HCT116 (cell line): ENCODE results near the gene SCFD2. TPM values are rescaled to one million over a fixed set of nuclear protein-coding genes. Genes with fewer than 3 reads are reported as not detected.

Experiments used
- ATAC-seq: fragments of 200-7000 bp; cut with Tn5 transposase; 2 replicates; pipeline ENCODE4 v1.9.1; 2020; ENCODE audit warnings: mild to moderate bottlenecking, moderate library complexity
- BruUV-seq: library from RNA; stranded (reverse); fragments of 400-500 nt; replicated peaks from 2 replicates; lab custom pipeline; 2021; lab: Mats Ljungman, UMichigan
- CTCF ChIA-PET: fragments of 300-600 bp; sonication (Branson Sonifier 250); formaldehyde crosslinking; loops from one replicate; lab custom pipeline; 2021; ENCODE audit warnings: antibody characterized with exemption; lab: Charles Lee
- POLR2A ChIA-PET: fragments of 300-600, 350-600 bp; sonication (Branson Sonifier 250); formaldehyde crosslinking; loops from one replicate; lab custom pipeline; 2021; ENCODE audit warnings: antibody characterized with exemption; lab: Charles Lee
- RAD21 ChIA-PET, 2 experiments: fragments of 300-600 bp; sonication (Branson Sonifier 250); formaldehyde crosslinking; loops; one replicate each; lab custom pipeline; 2023; ENCODE audit warnings: low total read pairs in 2 of 2; ENCODE audit not compliant: uncharacterized antibody in 2 of 2, unreplicated experiment in 2 of 2, low non-redundant PET in 1 of 2; lab: Charles Lee
- DNase-seq: peaks from one replicate; pipeline ENCODE4 v3.0.0-alpha.2; 2010; ENCODE audit warnings: low read depth, low spot score
- H2AFZ ChIP-seq: fragments of 200-600 bp; shearing (Covaris generic), sonication (generic); 2 replicates; pipeline ENCODE4 v1.6.1; 2017; ENCODE audit warnings: low read depth, mixed run types, mixed read lengths, antibody characterized with exemption, low read length; ENCODE audit not compliant: poor library complexity, severe bottlenecking
- H3K27ac ChIP-seq: 2 replicates; pipeline ENCODE4 v1.5.1; 2012; ENCODE audit warnings: low read depth, low read length
- H3K27me3 ChIP-seq: fragments of 200-600 bp; sonication (generic); 2 replicates; pipeline ENCODE4 v1.6.1; 2016; ENCODE audit warnings: mixed run types, low read length, mixed read lengths; ENCODE audit not compliant: insufficient read depth
- H3K36me3 ChIP-seq, 2 experiments: fragments of 200-500 bp in 1 of 2; fragments of 200-600 bp in 1 of 2; sonication (Bioruptor generic) in 1 of 2; sonication (generic) in 1 of 2; 2 replicates each; pipeline versions ENCODE4 v1.5.1 to v1.6.1; 2014 to 2016; ENCODE audit warnings: low read length in 2 of 2, inconsistent platforms in 1 of 2, mixed read lengths in 1 of 2, mixed run types in 1 of 2; ENCODE audit not compliant: insufficient read depth in 2 of 2, control insufficient read depth in 1 of 2
- H3K4me1 ChIP-seq, 2 experiments: fragments of 200-600 bp in 1 of 2; sonication (generic) in 1 of 2; 2 replicates each; pipeline versions ENCODE4 v1.5.1 to v1.6.1; 2012 to 2017; ENCODE audit warnings: low read length in 2 of 2, inconsistent platforms in 1 of 2, mild to moderate bottlenecking in 1 of 2, mixed read lengths in 1 of 2, mixed run types in 1 of 2, moderate library complexity in 1 of 2; ENCODE audit not compliant: insufficient read depth in 2 of 2, control insufficient read depth in 1 of 2
- H3K4me2 ChIP-seq: fragments of 200-600 bp; sonication (generic); 2 replicates; pipeline ENCODE4 v1.6.1; 2017; ENCODE audit warnings: mixed run types, low read length, mixed read lengths
- H3K4me3 ChIP-seq, 2 experiments: fragments of 200-600 bp in 1 of 2; sonication (generic) in 1 of 2; replicated peaks in 1 of 2; 2 replicates each; pipeline ENCODE4 v1.5.1; 2011 to 2016; ENCODE audit warnings: low read length in 2 of 2, control low read depth in 1 of 2, low read depth in 1 of 2, mild to moderate bottlenecking in 1 of 2, mixed read lengths in 1 of 2, mixed run types in 1 of 2
- H3K79me2 ChIP-seq: fragments of 200-600 bp; sonication (generic); 2 replicates; pipeline ENCODE4 v1.6.1; 2017; ENCODE audit warnings: mild to moderate bottlenecking, mixed run types, low read length, moderate library complexity, mixed read lengths; ENCODE audit not compliant: insufficient read depth
- H3K9ac ChIP-seq: fragments of 200-600 bp; sonication (generic); 2 replicates; pipeline ENCODE4 v1.6.1; 2016; ENCODE audit warnings: low read length, mixed read lengths
- H3K9me2 ChIP-seq: fragments of 200-600 bp; sonication (generic), shearing (Covaris generic); 2 replicates; pipeline ENCODE4 v1.6.1; 2017; ENCODE audit warnings: mixed run types, mild to moderate bottlenecking, moderate library complexity; ENCODE audit not compliant: insufficient read depth
- H3K9me3 ChIP-seq, 2 experiments: fragments of 200-500 bp in 1 of 2; fragments of 200-600 bp in 1 of 2; sonication (Bioruptor generic) in 1 of 2; sonication (generic) in 1 of 2; 2 replicates each; pipeline ENCODE4 v1.6.1; 2014 to 2017; ENCODE audit warnings: low read length in 2 of 2, mixed read lengths in 2 of 2, inconsistent platforms in 1 of 2, low read depth in 1 of 2, mild to moderate bottlenecking in 1 of 2, mixed run types in 1 of 2, moderate library complexity in 1 of 2; ENCODE audit not compliant: control insufficient read depth in 1 of 2, insufficient read depth in 1 of 2
- H4K20me1 ChIP-seq: fragments of 200-600 bp; sonication (generic), shearing (Covaris generic); 2 replicates; pipeline ENCODE4 v1.6.1; 2017; ENCODE audit warnings: mixed run types, mild to moderate bottlenecking, moderate library complexity; ENCODE audit not compliant: insufficient read depth
- EGR1 ChIP-seq: IDR thresholded peaks from 2 replicates; pipeline ENCODE4 v1.6.1; 2012; ENCODE audit warnings: low read depth
- ELF1 ChIP-seq: IDR thresholded peaks from 2 replicates; pipeline ENCODE4 v1.6.1; 2012; ENCODE audit warnings: low read depth, borderline replicate concordance
- JUND ChIP-seq: IDR thresholded peaks from 2 replicates; pipeline ENCODE4 v1.6.1; 2012
- RAD21 ChIP-seq: IDR thresholded peaks from 2 replicates; pipeline ENCODE4 v1.6.1; 2012; ENCODE audit warnings: low read depth, mild to moderate bottlenecking
- SIN3A ChIP-seq: IDR thresholded peaks from 2 replicates; pipeline ENCODE4 v1.6.1; 2012; ENCODE audit warnings: low read depth
- SRF ChIP-seq: IDR thresholded peaks from 2 replicates; pipeline ENCODE4 v1.6.1; 2012; ENCODE audit warnings: low read depth
- TCF7L2 ChIP-seq: IDR thresholded peaks from 2 replicates; pipeline ENCODE4 v1.7.0; 2011; ENCODE audit warnings: borderline replicate concordance, inconsistent platforms; ENCODE audit not compliant: insufficient read depth, insufficient read length; ENCODE audit errors: extremely low read depth
- ZFX ChIP-seq: fragments of 450-650 bp; IDR thresholded peaks from 2 replicates; pipeline ENCODE4 v1.6.1; 2017
- ZNF274 ChIP-seq: fragments of 200-500 bp; sonication (Bioruptor generic); IDR thresholded peaks from 2 replicates; pipeline ENCODE4 v1.6.1; 2014; ENCODE audit warnings: mild to moderate bottlenecking, low read depth, low read length, inconsistent platforms
- intact Hi-C: fragments of 100-400 bp; cut with micrococcal nuclease; formaldehyde crosslinking; loops from 2 replicates; pipeline ENCODE4 v1.10.0; 2022
- total RNA-seq: library from RNA; stranded (reverse); gene quantifications from one replicate; pipeline ENCODE4 v1.2.1, GENCODE V29; 2021; ENCODE audit not compliant: unreplicated experiment
- TF ChIP-seq, protein P1 (sequence below): IDR thresholded peaks from 2 replicates; pipeline ENCODE4 v1.6.1; 2011; ENCODE audit warnings: mild to moderate bottlenecking, low read length, moderate library complexity; ENCODE audit not compliant: insufficient replicate concordance; ENCODE audit errors: extremely low read depth
- TF ChIP-seq, protein P2 (sequence below), 3 experiments: fragments of 200-600 bp in 1 of 3; sonication (generic) in 1 of 3; IDR thresholded peaks in 2 of 3; conservative IDR thresholded peaks in 1 of 3; 2 replicates each; pipeline ENCODE4 v1.5.1; 2012 to 2017; ENCODE audit warnings: low read depth in 2 of 3, low read length in 2 of 3, antibody characterized with exemption in 1 of 3, borderline replicate concordance in 1 of 3, control low read depth in 1 of 3, mild to moderate bottlenecking in 1 of 3, mixed read lengths in 1 of 3, mixed run types in 1 of 3, moderate library complexity in 1 of 3; ENCODE audit not compliant: insufficient read depth in 1 of 3

The SCFD2 gene
- total RNA-seq, 1 experiment from 2014 or later = 13.6 TPM

DNA sequence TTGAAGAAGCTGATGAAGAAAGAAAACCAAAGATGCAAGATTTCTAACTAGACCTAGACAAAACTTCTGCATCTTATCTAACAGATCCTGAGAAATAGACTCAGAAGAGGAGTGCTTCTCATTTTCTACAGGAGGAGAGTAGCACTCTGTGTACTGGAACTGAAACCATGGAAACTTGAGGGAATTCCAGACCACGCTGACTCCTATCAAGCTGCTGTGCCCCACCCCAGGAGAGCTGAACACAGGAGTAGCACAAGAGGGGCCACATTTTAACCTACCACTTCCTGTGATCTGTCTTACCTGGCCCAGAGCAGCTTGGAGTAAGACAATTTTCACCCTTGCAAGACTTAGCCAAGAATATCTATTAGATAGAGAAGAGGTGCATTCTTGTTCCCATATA, 248.9 kb downstream of the SCFD2 start:
- no peaks in the 10 kb centered on the region for H3K79me2 ChIP-seq
- no peaks in the 10 kb centered on the region for H3K9me3 ChIP-seq
- ChIA-PET RAD21 (no interaction called here), CTCF (no interaction called here), POLR2A (no interaction called here)
- H3K27me3 ChIP-seq = no peaks in the 10 kb centered on the region
- no TSS peak for BruUV-seq
- no peak overlapping the region for H3K9ac ChIP-seq
- H3K4me1 ChIP-seq = no peaks in the 10 kb centered on the region
- H3K36me3 ChIP-seq = no peaks in the 10 kb centered on the region
- no peak overlapping the region for H2AFZ ChIP-seq
- DNase-seq = no peak
- intact Hi-C loops = no loop called here
- no peaks in the 10 kb centered on the region for H3K9me2 ChIP-seq
- no peak overlapping the region for H3K27ac ChIP-seq
- no peak for ATAC-seq
- H3K4me3 ChIP-seq = no peak overlapping the region
- TF ChIP-seq, protein P1, sequence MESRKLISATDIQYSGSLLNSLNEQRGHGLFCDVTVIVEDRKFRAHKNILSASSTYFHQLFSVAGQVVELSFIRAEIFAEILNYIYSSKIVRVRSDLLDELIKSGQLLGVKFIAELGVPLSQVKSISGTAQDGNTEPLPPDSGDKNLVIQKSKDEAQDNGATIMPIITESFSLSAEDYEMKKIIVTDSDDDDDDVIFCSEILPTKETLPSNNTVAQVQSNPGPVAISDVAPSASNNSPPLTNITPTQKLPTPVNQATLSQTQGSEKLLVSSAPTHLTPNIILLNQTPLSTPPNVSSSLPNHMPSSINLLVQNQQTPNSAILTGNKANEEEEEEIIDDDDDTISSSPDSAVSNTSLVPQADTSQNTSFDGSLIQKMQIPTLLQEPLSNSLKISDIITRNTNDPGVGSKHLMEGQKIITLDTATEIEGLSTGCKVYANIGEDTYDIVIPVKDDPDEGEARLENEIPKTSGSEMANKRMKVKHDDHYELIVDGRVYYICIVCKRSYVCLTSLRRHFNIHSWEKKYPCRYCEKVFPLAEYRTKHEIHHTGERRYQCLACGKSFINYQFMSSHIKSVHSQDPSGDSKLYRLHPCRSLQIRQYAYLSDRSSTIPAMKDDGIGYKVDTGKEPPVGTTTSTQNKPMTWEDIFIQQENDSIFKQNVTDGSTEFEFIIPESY = no peak
- TF ChIP-seq SIN3A (no peak), JUND (no peak), ZFX (no peak), RAD21 (no peak), SRF (no peak), TCF7L2 (no peak), ZNF274 (no peak), ELF1 (no peak), EGR1 (no peak)
- TF ChIP-seq, protein P2, sequence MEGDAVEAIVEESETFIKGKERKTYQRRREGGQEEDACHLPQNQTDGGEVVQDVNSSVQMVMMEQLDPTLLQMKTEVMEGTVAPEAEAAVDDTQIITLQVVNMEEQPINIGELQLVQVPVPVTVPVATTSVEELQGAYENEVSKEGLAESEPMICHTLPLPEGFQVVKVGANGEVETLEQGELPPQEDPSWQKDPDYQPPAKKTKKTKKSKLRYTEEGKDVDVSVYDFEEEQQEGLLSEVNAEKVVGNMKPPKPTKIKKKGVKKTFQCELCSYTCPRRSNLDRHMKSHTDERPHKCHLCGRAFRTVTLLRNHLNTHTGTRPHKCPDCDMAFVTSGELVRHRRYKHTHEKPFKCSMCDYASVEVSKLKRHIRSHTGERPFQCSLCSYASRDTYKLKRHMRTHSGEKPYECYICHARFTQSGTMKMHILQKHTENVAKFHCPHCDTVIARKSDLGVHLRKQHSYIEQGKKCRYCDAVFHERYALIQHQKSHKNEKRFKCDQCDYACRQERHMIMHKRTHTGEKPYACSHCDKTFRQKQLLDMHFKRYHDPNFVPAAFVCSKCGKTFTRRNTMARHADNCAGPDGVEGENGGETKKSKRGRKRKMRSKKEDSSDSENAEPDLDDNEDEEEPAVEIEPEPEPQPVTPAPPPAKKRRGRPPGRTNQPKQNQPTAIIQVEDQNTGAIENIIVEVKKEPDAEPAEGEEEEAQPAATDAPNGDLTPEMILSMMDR (IDR thresholded peaks at IDR 0.05 in 2 of 3, conservative IDR thresholded peaks at IDR 0.05 in 1 of 3; ENCODE audit: borderline replicate concordance in 1 of 3, insufficient read depth in 1 of 3, low read depth in 2 of 3, low read length in 2 of 3) = no peak
- no peak overlapping the region for H3K4me2 ChIP-seq
- no peaks in the 10 kb centered on the region for H4K20me1 ChIP-seq
